Measurements from ENCODE around the gene C17orf107. TPM values are rescaled to one million over a fixed set of nuclear protein-coding genes. Genes with fewer than 3 reads are reported as not detected.

The C17orf107 gene
- total and polyA plus RNA-seq, 4 donors, result 0.19 to 5.9 (median 1.7) TPM

DNA sequence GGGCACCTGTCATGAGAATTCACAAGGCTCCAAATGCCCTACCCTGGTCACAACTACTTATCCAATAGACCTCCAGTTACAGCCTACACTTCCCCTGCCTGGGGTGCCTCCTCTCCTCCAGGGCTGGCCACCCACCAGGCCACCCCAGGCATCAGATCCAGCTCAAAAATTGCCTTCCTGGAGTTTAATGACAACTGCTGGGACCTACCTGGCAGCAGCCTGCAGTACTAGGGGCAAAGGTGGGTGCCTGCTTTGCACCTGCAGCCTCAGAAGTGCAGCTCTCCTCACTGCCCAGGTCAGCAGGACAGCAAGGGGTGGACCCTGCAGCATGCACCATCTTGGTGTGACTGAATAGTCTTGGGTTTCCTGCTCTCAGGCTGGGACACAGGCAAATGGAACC lies 36.3 kb downstream of the C17orf107 start (continued):
- TF ChIP-seq, protein P1, sequence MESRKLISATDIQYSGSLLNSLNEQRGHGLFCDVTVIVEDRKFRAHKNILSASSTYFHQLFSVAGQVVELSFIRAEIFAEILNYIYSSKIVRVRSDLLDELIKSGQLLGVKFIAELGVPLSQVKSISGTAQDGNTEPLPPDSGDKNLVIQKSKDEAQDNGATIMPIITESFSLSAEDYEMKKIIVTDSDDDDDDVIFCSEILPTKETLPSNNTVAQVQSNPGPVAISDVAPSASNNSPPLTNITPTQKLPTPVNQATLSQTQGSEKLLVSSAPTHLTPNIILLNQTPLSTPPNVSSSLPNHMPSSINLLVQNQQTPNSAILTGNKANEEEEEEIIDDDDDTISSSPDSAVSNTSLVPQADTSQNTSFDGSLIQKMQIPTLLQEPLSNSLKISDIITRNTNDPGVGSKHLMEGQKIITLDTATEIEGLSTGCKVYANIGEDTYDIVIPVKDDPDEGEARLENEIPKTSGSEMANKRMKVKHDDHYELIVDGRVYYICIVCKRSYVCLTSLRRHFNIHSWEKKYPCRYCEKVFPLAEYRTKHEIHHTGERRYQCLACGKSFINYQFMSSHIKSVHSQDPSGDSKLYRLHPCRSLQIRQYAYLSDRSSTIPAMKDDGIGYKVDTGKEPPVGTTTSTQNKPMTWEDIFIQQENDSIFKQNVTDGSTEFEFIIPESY (IDR thresholded peaks at IDR 0.05), result no peak
- TF ChIP-seq JUND (IDR thresholded peaks at IDR 0.05), result no peak

DNA sequence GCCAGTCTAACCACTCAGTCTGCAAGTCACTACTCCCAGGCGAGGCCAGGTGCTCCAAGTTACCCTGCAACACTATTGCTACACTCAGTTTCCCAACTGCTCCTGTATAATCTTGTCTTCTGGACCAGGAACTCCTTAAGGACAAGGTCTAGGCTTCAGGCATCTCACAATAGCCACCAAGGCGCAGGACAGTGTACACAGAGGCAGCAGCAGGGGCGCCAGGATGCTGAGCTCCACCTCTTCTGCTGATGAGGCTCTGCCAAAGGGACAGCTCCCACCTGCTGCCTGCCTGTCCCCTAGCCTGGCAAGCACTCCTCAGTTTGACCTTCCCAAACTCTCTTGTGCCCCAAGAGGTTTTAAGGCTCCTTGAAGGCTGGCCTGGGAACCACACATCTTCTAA lies 37.1 kb downstream of the C17orf107 start:
- Histone ChIP-seq H3K9ac (ENCODE audit: low read depth in 1 of 2, low read length in 2 of 2) (no peak overlapping the region), H3K9me3 (ENCODE audit: control insufficient read depth in 4 of 4, low read length in 3 of 4) (no peaks in the 10 kb centered on the region), H3K36me3 (ENCODE audit: control insufficient read depth in 4 of 4, insufficient read depth in 3 of 4, low read depth in 1 of 4, low read length in 3 of 4) (peaks cover 1 to 15% (median 5%) of the 10 kb centered on the region in 4 donors), H3K4me3 (ENCODE audit: low read depth in 1 of 3, low read length in 3 of 3) (no peak overlapping the region), H3K27ac (ENCODE audit: low read depth in 1 of 2, low read length in 2 of 2) (no peak overlapping the region), H3K27me3 (ENCODE audit: control insufficient read depth in 4 of 4, insufficient read depth in 4 of 4, low read length in 3 of 4) (no peaks in the 10 kb centered on the region), H3K4me1 (ENCODE audit: control insufficient read depth in 4 of 4, insufficient read depth in 4 of 4, low read length in 3 of 4) (peaks cover 8 to 37% (median 25%) of the 10 kb centered on the region in 4 donors)
- no peak for DNase-seq (ENCODE audit: low spot score)
- 96% methylated on average over 3 of the region's 3 CpGs for WGBS
- TF ChIP-seq JUND (IDR thresholded peaks at IDR 0.05), result no peak
- no peak for TF ChIP-seq NR2F2 (IDR thresholded peaks at IDR 0.05)
- TF ChIP-seq SP1 (IDR thresholded peaks at IDR 0.05), result no peak
- TF ChIP-seq RAD21 (IDR thresholded peaks at IDR 0.05), result no peak
- TF ChIP-seq, protein P2, sequence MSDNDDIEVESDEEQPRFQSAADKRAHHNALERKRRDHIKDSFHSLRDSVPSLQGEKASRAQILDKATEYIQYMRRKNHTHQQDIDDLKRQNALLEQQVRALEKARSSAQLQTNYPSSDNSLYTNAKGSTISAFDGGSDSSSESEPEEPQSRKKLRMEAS (IDR thresholded peaks at IDR 0.05), result no peak
- TF ChIP-seq TAF1 (conservative IDR thresholded peaks at IDR 0.05), result no peak
- no peak for TF ChIP-seq HNF4A (conservative IDR thresholded peaks at IDR 0.05)
- TF ChIP-seq, protein P3, sequence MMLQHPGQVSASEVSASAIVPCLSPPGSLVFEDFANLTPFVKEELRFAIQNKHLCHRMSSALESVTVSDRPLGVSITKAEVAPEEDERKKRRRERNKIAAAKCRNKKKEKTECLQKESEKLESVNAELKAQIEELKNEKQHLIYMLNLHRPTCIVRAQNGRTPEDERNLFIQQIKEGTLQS (IDR thresholded peaks at IDR 0.05), result no peak
- no peak for TF ChIP-seq FOXA2 (IDR thresholded peaks at IDR 0.05)

DNA sequence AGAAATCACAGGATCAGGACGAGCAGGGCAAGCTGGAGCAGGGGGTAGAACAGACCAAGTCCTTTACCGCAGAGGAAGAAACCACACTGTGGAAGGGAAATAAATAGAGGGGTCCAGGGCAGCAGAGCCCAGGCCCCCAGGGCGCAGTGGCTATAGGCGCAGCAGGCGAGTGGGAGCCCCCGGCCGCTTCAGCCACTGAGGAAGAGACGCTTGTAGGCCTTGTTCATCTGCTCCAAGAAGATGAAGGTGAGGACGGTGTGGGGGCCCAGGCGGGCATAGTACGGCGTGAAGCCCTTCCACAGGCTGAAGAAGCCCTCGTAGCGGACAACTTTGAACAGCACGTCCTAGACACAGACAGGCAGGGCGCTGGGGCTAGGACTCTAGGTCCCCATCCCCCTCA lies 38.2 kb downstream of the C17orf107 start:
- no peaks in the 10 kb centered on the region for H3K27me3 ChIP-seq (ENCODE audit: control insufficient read depth in 4 of 4, insufficient read depth in 4 of 4, low read length in 3 of 4)
- H3K27ac ChIP-seq (ENCODE audit: low read depth in 1 of 2, low read length in 2 of 2), result no peak overlapping the region
- no peak overlapping the region for H3K9ac ChIP-seq (ENCODE audit: low read depth in 1 of 2, low read length in 2 of 2)
- peaks cover 1 to 15% (median 8%) of the 10 kb centered on the region in 4 donors for H3K36me3 ChIP-seq (ENCODE audit: control insufficient read depth in 4 of 4, insufficient read depth in 3 of 4, low read depth in 1 of 4, low read length in 3 of 4)
- H3K4me3 ChIP-seq (ENCODE audit: low read depth in 1 of 3, low read length in 3 of 3), result no peak overlapping the region
- TF ChIP-seq RXRA (IDR thresholded peaks at IDR 0.05) (no peak), JUND (IDR thresholded peaks at IDR 0.05) (no peak), TAF1 (conservative IDR thresholded peaks at IDR 0.05) (no peak), GABPA (IDR thresholded peaks at IDR 0.05 in 1 of 2, conservative IDR thresholded peaks at IDR 0.05 in 1 of 2) (no peak), FOXA2 (IDR thresholded peaks at IDR 0.05) (no peak), EGR1 (IDR thresholded peaks at IDR 0.05; ENCODE audit: low read depth in 2 of 2) (no peak), SP1 (IDR thresholded peaks at IDR 0.05) (no peak), RAD21 (IDR thresholded peaks at IDR 0.05) (no peak), YY1 (IDR thresholded peaks at IDR 0.05) (no peak), HNF4G (IDR thresholded peaks at IDR 0.05) (no peak), FOXA1 (IDR thresholded peaks at IDR 0.05) (no peak)
- TF ChIP-seq, protein P2 (IDR thresholded peaks at IDR 0.05), result no peak
- TF ChIP-seq, protein P4, sequence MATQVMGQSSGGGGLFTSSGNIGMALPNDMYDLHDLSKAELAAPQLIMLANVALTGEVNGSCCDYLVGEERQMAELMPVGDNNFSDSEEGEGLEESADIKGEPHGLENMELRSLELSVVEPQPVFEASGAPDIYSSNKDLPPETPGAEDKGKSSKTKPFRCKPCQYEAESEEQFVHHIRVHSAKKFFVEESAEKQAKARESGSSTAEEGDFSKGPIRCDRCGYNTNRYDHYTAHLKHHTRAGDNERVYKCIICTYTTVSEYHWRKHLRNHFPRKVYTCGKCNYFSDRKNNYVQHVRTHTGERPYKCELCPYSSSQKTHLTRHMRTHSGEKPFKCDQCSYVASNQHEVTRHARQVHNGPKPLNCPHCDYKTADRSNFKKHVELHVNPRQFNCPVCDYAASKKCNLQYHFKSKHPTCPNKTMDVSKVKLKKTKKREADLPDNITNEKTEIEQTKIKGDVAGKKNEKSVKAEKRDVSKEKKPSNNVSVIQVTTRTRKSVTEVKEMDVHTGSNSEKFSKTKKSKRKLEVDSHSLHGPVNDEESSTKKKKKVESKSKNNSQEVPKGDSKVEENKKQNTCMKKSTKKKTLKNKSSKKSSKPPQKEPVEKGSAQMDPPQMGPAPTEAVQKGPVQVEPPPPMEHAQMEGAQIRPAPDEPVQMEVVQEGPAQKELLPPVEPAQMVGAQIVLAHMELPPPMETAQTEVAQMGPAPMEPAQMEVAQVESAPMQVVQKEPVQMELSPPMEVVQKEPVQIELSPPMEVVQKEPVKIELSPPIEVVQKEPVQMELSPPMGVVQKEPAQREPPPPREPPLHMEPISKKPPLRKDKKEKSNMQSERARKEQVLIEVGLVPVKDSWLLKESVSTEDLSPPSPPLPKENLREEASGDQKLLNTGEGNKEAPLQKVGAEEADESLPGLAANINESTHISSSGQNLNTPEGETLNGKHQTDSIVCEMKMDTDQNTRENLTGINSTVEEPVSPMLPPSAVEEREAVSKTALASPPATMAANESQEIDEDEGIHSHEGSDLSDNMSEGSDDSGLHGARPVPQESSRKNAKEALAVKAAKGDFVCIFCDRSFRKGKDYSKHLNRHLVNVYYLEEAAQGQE (IDR thresholded peaks at IDR 0.05), result no peak
- TF ChIP-seq, protein P5, sequence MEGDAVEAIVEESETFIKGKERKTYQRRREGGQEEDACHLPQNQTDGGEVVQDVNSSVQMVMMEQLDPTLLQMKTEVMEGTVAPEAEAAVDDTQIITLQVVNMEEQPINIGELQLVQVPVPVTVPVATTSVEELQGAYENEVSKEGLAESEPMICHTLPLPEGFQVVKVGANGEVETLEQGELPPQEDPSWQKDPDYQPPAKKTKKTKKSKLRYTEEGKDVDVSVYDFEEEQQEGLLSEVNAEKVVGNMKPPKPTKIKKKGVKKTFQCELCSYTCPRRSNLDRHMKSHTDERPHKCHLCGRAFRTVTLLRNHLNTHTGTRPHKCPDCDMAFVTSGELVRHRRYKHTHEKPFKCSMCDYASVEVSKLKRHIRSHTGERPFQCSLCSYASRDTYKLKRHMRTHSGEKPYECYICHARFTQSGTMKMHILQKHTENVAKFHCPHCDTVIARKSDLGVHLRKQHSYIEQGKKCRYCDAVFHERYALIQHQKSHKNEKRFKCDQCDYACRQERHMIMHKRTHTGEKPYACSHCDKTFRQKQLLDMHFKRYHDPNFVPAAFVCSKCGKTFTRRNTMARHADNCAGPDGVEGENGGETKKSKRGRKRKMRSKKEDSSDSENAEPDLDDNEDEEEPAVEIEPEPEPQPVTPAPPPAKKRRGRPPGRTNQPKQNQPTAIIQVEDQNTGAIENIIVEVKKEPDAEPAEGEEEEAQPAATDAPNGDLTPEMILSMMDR (IDR thresholded peaks at IDR 0.05; ENCODE audit: low read depth, low read length, missing input control), result no peak
- TF ChIP-seq, protein P3 (IDR thresholded peaks at IDR 0.05), result no peak
- H3K4me1 ChIP-seq (ENCODE audit: control insufficient read depth in 4 of 4, insufficient read depth in 4 of 4, low read length in 3 of 4), result peaks cover 8 to 43% (median 30%) of the 10 kb centered on the region in 4 donors
- DNase-seq (ENCODE audit: low spot score), result no peak
- no peaks in the 10 kb centered on the region for H3K9me3 ChIP-seq (ENCODE audit: control insufficient read depth in 4 of 4, low read length in 3 of 4)
- 95% methylated on average over 16 of the region's 16 CpGs for WGBS
